GM12878 (cell line): ENCODE measurements around the gene KMT2B. TPM values are rescaled to one million over a fixed set of nuclear protein-coding genes. Genes with fewer than 3 reads are reported as not detected.

Experiments used
- BACH1 ChIP-seq: fragments of 450-650 bp; IDR thresholded peaks from 2 replicates; pipeline ENCODE4 v1.6.1; 2017; ENCODE audit warnings: mild to moderate bottlenecking, borderline replicate concordance
- CEBPZ ChIP-seq: fragments of 150-350 bp; IDR thresholded peaks from 2 replicates; pipeline ENCODE4 v1.6.1; 2016; ENCODE audit warnings: low read depth, low read length
- CHD2 ChIP-seq: IDR thresholded peaks from 2 replicates; pipeline ENCODE4 v1.6.1; 2011; ENCODE audit warnings: low read depth, low read length, improper control_type of control experiment, borderline replicate concordance
- CREB1 ChIP-seq: IDR thresholded peaks from 2 replicates; pipeline ENCODE4 v1.6.1; 2012; ENCODE audit warnings: low read depth, mild to moderate bottlenecking, inconsistent platforms
- CREM ChIP-seq: IDR thresholded peaks from 2 replicates; pipeline ENCODE4 v1.6.1; 2014; ENCODE audit warnings: antibody characterized with exemption, low read depth
- CUX1 ChIP-seq: IDR thresholded peaks from 2 replicates; pipeline ENCODE4 v1.6.1; 2012; ENCODE audit warnings: improper control_type of control experiment, low read depth, low read length; ENCODE audit not compliant: insufficient replicate concordance
- HCFC1 ChIP-seq: fragments of 150-350 bp; IDR thresholded peaks from 2 replicates; pipeline ENCODE4 v1.6.1; 2014; ENCODE audit warnings: low read length
- KLF5 ChIP-seq: fragments of 450-650 bp; IDR thresholded peaks from 2 replicates; pipeline ENCODE4 v1.6.1; 2014; ENCODE audit warnings: mild to moderate bottlenecking; ENCODE audit not compliant: partially characterized antibody
- LARP7 ChIP-seq: fragments of 450-650 bp; IDR thresholded peaks from 2 replicates; pipeline ENCODE4 v1.6.1; 2017; ENCODE audit warnings: mild to moderate bottlenecking
- NR2C1 ChIP-seq: fragments of 450-650 bp; IDR thresholded peaks from 2 replicates; pipeline ENCODE4 v1.6.1; 2017; ENCODE audit warnings: antibody characterized with exemption, mild to moderate bottlenecking, moderate library complexity
- TBL1XR1 ChIP-seq: IDR thresholded peaks from 2 replicates; pipeline ENCODE4 v1.6.1; 2012; ENCODE audit warnings: low read depth, low read length, improper control_type of control experiment
- TCF3 ChIP-seq: IDR thresholded peaks from 2 replicates; pipeline ENCODE4 v1.6.1; 2012; ENCODE audit warnings: low read depth, mild to moderate bottlenecking, low read length, borderline replicate concordance; ENCODE audit not compliant: insufficient read depth
- YY1 ChIP-seq: IDR thresholded peaks from 2 replicates; pipeline ENCODE4 v1.6.1; 2011; ENCODE audit warnings: low read depth, mild to moderate bottlenecking, low read length
- ZNF24 ChIP-seq: fragments of 450-650 bp; IDR thresholded peaks from 2 replicates; pipeline ENCODE4 v1.6.1; 2017; ENCODE audit warnings: antibody characterized with exemption, mild to moderate bottlenecking
- polyA plus RNA-seq, 11 experiments: library from polyadenylated mRNA; depleted of rRNA in 4 of 11; unstranded in 6 of 11; stranded (reverse) in 5 of 11; fragments of >200 nt; fragmentation: Nextera tagmentation in 4 of 11; fragmentation: Illumina TruSeq in 1 of 11; extraction: Ambion mirVana in 4 of 11; extraction: Trizol in 1 of 11; gene quantifications; 1 replicate in 1 of 11; 2 replicates in 10 of 11; pipeline versions ENCODE4 v1.2.1 to v1.2.3, GENCODE V29; 2011 to 2016; ENCODE audit warnings: inconsistent platforms in 2 of 11, missing spikeins in 2 of 11, low read depth in 1 of 11
- total RNA-seq, 4 experiments: library from RNA; depleted of rRNA in 3 of 4; stranded (reverse); fragments of >200 nt in 3 of 4; fragmentation: Illumina TruSeq in 1 of 4; extraction: Trizol in 1 of 4; gene quantifications; 2 replicates each; pipeline versions ENCODE4 v1.2.1 to v1.2.3, GENCODE V29; 2013 to 2021
- TF ChIP-seq, protein P1 (sequence below): IDR thresholded peaks from 2 replicates; pipeline ENCODE4 v1.6.1; 2011; ENCODE audit warnings: low read depth, low read length, improper control_type of control experiment, borderline replicate concordance
- TF ChIP-seq, protein P2 (sequence below): fragments of 450-650 bp; IDR thresholded peaks from 2 replicates; pipeline ENCODE4 v1.6.1; 2018; ENCODE audit warnings: borderline replicate concordance, mild to moderate bottlenecking; ENCODE audit not compliant: partially characterized antibody

KMT2B gene
- total and polyA plus RNA-seq, 10 of the 15 experiments (the other 5 are each of a cell fraction or from before 2014, with no cell fraction given) = 0.71 to 35.6 (median 6.0) TPM

GRCh38 chr19:35717665-35718344 is at the start of gene KMT2B (continued):
- TF ChIP-seq CEBPZ (no peak), BACH1 (peak; percentile 82), TBL1XR1 (peak; percentile 29; the same call in 1 of the 2 replicates), ZNF24 (0 out of 2 replicates have a peak, but pooled peaks have one; percentile 47), LARP7 (peak; percentile 72), CUX1 (no peak), CREB1 (peak; percentile 88), HCFC1 (peak; percentile 70), CHD2 (0 out of 2 replicates have a peak, but pooled peaks have one; percentile 1), NR2C1 (peak; percentile 72; the same call in 1 of the 2 replicates), KLF5 (peak; percentile 84), YY1 (peak; percentile 76), CREM (peak; percentile 84; the same call in 1 of the 2 replicates), TCF3 (0 out of 2 replicates have a peak, but pooled peaks have one; percentile 56)
- TF ChIP-seq, protein P1, sequence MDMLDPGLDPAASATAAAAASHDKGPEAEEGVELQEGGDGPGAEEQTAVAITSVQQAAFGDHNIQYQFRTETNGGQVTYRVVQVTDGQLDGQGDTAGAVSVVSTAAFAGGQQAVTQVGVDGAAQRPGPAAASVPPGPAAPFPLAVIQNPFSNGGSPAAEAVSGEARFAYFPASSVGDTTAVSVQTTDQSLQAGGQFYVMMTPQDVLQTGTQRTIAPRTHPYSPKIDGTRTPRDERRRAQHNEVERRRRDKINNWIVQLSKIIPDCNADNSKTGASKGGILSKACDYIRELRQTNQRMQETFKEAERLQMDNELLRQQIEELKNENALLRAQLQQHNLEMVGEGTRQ = no peak
- TF ChIP-seq, protein P2, sequence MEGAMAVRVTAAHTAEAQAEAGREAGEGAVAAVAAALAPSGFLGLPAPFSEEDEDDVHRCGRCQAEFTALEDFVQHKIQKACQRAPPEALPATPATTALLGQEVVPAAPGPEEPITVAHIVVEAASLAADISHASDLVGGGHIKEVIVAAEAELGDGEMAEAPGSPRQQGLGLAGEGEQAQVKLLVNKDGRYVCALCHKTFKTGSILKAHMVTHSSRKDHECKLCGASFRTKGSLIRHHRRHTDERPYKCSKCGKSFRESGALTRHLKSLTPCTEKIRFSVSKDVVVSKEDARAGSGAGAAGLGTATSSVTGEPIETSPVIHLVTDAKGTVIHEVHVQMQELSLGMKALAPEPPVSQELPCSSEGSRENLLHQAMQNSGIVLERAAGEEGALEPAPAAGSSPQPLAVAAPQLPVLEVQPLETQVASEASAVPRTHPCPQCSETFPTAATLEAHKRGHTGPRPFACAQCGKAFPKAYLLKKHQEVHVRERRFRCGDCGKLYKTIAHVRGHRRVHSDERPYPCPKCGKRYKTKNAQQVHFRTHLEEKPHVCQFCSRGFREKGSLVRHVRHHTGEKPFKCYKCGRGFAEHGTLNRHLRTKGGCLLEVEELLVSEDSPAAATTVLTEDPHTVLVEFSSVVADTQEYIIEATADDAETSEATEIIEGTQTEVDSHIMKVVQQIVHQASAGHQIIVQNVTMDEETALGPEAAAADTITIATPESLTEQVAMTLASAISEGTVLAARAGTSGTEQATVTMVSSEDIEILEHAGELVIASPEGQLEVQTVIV = peak; percentile 54
